ENCODE data around the gene UBL5.
"Not testable (repeated sequence)": the region's sequence is repeated elsewhere in the genome, so short reads cannot be mapped to it uniquely, and the experiment has no call there.

Gene UBL5

GRCh38 chr19:9818175-9818733, 9.5 kb upstream of the UBL5 start:
- no peak for DNase-seq

DNA sequence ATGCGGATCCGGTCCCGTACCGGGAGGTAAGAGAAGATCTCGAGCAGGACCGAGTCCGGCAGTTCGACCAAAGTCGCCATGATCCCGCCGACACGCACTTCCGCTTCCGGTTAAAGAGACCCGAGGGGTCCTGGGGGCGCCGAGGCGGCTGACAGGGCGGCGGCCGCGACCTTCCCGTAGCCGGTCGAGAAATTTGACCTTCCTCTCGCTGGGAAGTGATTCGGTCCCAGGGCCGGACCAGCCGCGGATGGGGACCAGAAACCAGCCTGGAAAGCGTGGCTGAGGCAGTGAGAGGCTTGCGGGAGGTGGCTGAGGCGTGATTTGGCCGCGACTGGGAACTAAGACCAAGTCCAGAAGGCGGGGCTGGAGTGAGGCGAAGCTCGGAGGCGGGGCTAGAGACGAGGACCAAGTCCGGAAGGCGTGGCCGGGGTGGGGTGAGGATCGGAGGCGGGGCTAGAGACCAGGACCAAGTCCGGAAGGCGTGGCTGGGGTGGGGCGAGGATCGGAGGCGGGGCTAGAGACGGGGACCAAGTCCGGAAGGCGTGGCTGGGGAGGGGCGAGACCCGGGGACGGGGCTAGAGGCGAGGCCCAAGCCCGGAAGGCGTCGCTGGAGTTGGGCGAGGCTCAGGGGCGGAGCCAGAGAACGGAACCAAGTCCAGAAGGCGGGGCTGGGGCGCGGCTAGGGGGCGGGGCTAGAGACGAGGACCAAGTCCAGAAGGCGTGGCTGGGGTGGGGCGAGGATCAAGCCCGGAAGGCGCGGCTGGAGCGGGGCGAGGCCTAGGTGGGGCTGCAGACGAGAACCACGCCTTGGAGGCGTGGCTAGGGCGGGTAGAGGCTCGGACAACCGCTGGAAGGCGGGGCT, 8.8 kb upstream of the UBL5 start, which contains the start of gene FBXL12:
FBXL12 (minus strand) TSS at position 346 of the 862 bp plus-strand sequence; CDS start at position 80, 266 bp downstream.
- DNase-seq, result peak; percentile 98

- DNase-seq, result no peak
Observed at GRCh38 chr19:9819596-9819909, 8.2 kb upstream of the UBL5 start.

DNA sequence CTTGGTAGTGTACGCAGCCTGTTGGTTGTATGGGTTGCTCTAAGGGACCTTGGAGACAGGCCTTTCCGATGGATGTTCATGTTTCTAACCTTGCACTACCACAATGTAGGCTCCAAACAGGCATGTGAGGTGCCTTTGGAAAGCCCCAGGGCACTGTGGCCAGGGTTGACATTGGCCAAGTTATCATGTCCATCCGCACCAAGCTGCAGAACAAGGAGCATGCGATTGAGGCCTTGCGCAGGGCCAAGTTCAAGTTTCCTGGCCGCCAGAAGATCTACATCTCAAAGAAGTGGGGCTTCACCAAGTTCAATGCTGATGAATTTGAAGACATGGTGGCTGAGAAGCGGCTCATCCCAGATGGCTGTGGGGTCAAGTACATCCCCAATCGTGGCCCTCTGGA, 7.7 kb upstream of the UBL5 start:
- not testable (repeated sequence) for DNase-seq

GRCh38 chr19:9823816-9824215, 3.9 kb upstream of the UBL5 start:
- DNase-seq, result no peak

DNA sequence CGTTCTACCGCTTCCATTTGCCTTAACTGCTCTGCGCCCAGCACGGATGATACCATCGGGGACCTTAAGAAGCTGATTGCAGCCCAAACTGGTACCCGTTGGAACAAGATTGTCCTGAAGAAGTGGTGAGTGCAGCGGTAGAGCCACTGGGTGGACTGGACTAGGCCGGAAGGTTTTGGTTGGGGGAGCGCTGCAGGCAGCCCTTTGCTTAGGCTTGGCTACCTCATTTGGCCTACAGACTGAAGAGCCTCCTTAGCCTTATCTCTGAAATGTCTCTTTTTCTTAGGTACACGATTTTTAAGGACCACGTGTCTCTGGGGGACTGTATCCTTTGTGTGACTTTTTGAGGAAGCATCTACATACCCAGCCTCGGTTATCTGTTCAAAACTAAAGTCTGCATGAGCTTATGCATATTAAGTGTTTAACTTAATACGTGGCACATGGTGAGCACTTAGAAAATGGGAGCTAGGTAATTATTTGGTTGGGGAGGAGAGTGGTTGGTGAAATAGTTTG, 889 bp downstream of the UBL5 start:
- DNase-seq, result no peak

DNA sequence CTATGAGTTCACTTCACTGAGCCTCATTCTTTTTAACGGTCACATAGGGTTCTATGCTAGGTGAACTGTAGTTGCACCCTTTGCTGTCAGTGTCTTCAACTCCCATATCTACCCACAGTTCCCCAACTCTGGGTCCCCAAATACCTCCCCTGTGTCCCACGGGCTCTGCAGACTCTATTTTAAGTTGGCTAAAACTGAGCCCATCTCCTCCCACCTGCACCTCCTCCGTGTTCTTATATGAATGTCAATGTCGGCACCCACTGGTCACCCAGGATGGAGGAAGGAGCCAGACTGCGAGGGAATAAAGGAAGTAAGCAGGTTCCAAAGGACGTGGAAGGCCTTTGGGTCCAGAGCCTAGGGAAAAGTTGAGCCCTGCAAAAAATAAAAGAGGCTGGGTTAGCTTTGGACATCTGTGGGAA, 6.6 kb downstream of the UBL5 start:
- no peak for DNase-seq

DNA sequence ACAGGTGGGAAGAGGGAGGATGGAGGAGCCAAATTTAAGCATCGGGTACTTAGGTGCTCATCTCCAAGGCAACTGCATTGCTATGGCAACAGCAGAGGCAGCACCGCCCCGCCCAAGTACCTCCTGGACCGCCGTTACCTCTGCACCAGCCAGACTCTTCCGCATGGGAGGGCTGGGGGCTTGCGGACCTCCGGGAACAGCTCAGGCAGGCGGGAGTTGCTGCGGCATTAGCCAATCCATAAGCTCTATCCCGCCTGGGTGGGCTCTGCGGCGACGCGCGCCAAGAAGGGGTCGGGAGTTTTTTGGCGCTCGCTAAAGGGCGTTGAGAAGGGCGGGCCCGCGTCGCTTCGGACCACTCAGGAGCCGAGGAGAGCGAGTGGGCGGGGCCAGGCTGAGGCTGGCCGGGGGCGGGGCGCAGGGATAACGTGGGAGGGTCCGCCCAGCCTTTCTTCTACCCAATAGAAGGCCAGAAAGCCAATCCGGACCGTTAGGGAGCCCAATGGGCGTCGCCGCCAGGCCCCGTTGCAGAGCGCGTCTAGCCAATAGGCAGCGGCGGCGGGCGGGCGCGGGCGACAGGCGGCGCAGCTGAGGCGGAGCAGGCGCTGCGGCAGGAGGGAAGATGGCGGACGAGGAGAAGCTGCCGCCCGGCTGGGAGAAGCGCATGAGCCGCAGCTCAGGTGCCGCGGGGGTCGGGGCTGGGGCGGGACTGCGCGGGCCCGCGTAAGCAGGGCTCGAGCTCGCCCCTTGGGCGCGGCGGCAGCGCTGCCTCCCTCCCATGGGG, 7.2 kb downstream of the UBL5 start, which contains the start of gene PIN1:
PIN1 (plus strand) TSS at position 593 of the 781 bp plus-strand sequence; CDS start at position 620, 27 bp downstream.
- DNase-seq, result peak; percentile 98

DNA sequence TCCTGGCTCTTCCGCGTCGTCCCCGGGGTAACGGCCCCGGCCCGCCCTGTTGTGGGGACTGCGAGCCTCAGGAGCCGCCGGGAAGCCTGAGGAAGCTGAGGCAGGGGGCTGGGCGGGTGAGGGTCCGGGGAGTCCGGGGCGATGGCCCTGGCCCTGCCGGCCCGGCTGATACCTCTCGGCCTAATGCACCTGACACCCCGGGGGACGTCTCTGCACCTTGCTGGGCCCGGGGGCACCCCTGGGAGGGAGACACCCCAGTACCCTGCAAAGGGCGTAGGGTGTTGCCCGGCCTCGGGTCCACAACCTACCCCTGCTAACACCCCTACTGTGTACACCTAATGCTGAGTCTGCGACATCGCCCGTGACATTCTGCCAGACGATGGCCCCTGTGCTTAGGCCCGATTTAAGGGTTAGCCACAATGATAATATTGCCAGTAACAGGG, 7.8 kb downstream of the UBL5 start:
- DNase-seq, result no peak

DNA sequence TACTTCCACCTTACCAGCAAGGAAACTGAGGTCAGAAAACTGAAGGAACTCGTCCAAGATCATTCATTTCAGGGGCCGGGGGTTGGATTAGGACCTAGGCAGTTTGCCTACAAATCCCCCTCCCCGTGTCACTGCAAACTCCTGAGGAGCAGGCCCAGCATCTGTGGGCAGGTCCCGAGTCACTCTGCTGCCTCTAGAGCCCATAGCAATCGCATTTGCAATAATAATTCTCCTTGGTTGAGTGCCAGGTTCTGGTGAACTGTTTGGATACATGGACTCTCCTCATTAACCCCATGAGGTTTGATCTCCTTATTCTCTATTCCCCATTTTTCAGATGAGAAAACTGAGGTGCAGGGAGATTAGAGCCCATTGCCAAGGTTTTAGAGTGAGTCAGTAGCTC, 8.3 kb downstream of the UBL5 start:
- peak; percentile 54 for DNase-seq

- no peak for DNase-seq
Observed at GRCh38 chr19:9838324-9838723, 10.6 kb downstream of the UBL5 start.

DNA sequence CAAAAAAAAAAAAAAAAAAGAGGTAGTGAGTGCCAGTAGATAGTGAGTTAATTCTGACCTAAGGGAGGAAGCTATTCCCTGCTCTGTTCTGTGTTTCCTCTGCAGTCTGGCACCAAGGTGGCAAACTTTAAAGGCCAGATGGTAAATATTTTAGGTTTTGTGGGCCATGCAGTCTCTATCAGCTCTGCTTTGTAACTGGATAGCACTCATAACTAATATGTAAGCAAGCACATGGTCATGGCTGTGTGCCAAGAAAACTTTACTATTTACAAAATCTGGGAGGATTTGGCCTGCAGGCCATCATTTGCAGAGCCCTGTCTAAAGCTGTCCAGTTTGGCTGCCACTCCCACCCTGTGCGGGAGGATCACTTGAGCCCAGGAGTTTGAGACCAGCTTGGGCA, 11.7 kb downstream of the UBL5 start:
- no peak for DNase-seq

DNA sequence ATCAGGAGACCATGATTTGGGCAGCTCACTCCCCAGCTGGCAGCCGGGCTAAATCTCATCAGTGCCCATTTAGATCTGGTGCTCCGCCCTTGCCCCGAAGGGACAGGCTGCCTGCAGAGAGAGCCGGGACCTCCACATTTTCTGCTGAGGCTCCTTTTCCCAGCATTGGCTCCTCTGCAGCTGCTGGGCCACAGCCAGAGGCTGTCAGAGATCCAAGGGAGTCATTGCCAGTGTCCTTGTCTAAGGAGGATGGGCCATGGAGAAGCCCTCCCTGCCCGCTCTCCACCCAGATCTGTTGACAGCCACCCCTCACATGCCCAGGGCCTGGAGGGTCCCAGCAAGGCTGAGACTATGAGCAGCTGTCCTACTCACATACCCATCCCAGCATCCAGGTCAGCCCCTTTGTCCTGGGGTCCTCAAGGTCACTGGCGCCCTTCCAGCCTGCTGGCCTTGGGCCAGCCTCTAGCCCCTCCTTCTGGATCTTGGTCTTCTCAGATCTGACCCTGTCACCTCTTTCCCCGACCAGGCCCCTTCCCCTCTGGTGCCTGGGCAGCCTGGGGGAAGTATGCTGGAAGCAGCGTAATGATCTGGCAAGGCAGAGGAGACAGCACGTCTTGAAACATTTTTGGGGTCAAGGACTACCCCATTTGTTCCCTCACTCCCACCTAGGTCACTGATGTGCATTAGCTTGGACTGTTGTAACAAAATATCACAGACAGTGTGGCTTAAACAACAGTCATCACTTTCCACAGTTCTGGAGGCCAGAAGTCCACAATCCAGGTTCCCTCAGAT, 15.3 kb downstream of the UBL5 start:
- no peak for DNase-seq

- DNase-seq, result not testable (repeated sequence)
Observed at GRCh38 chr19:9843626-9844273, 16.0 kb downstream of the UBL5 start.

- peak; percentile 91 for DNase-seq
Observed at GRCh38 chr19:9847087-9847671, 19.5 kb downstream of the UBL5 start.

DNA sequence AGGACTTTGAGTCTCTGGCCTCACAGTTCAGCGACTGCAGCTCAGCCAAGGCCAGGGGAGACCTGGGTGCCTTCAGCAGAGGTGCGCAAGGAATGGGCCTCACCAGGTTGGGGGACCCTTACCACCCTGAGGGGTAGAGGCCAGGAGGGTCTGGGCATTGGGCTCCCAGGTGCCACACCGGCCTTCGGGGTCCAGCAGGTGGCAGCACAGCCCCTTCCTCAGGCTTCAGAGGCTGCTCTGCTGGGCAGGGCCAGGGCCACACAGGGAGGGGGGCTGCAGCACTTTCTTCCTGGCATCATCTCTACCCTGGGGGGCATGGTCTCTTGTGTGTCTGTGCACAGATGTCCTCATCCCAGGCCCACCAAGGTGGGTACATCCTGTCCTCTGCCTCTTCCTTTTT, 20.3 kb downstream of the UBL5 start:
- DNase-seq, result no peak

GRCh38 chr19:9848762-9849161, 21.0 kb downstream of the UBL5 start:
- no peak for DNase-seq

DNA sequence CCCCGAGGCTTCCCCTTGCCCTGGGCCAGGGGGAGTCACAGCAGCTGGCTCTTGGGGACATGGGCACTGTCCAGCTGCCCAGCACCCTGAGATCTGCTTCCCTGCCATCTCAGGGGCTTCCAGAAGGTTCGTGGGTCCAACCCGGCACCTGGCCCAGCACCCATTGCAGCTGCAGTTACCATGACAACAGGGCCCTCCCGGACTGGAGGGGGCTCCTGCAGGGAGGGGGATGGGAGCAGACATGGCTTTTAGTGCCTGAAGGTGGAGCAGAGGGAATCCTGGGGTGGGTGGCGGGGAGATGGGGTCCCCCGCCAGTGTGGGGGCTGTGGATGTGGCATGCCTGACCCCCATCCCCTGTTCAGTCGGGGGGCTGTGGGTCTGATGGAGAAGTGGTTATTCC, 22.1 kb downstream of the UBL5 start:
- DNase-seq, result no peak

- DNase-seq, result no peak
Observed at GRCh38 chr19:9850235-9850959, 22.7 kb downstream of the UBL5 start.

DNA sequence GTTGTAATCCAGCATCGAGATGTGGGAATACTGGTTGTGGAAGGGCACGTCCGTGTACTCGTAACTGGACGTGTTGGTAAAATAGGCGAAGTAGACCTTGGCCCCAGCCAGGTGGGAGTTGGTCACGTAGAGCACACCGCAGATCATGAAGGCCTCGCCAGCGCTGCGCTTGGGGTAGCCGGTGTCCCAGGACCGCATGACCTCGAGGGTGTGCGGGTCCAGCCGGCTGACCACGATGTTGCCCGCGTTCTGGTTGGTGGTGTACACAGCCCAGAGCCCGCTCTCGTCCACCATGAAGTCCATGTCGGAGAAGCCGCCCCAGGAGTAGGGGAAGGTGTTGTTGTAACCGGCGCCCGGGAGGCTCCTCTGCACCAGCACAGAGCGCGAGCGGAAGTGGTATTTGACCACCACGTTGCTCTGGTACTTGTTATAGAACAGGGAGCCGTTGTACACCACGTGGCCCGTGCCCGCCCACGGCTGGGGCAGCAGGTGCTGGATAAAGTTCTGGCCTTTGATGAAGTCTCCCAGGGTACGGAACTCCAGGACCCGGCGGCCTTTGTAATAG, 26.6 kb downstream of the UBL5 start:
- no peak for DNase-seq
